Neutrophil (primary cell): ENCODE data around the gene SLC10A7.

Experiments
- H3K27ac ChIP-seq: fragments of 200-600 bp; sonication (generic); 2 replicates; pipeline ENCODE4 v1.5.1; 2016; ENCODE audit warnings: mild to moderate bottlenecking, moderate library complexity
- H3K27me3 ChIP-seq: fragments of 200-600 bp; sonication (generic); 2 replicates; pipeline ENCODE4 v1.6.0; 2016; ENCODE audit warnings: mild to moderate bottlenecking
- H3K36me3 ChIP-seq: fragments of 200-600 bp; sonication (generic); 2 replicates; pipeline ENCODE4 v1.5.1; 2017
- H3K4me1 ChIP-seq, 2 experiments: fragments of 200-600 bp in 1 of 2; sonication (generic) in 1 of 2; 1 replicate in 1 of 2; 2 replicates in 1 of 2; pipeline versions ENCODE4 v1.5.1 to v1.6.1; 2013 to 2016; ENCODE audit warnings: low read depth in 1 of 2, low read length in 1 of 2, mild to moderate bottlenecking in 1 of 2, moderate library complexity in 1 of 2; ENCODE audit not compliant: control insufficient read depth in 1 of 2, insufficient read depth in 1 of 2
- H3K4me3 ChIP-seq, 2 experiments: fragments of 200-600 bp in 1 of 2; sonication (generic) in 1 of 2; 1 replicate in 1 of 2; 2 replicates in 1 of 2; pipeline ENCODE4 v1.5.1; 2013 to 2016; ENCODE audit warnings: low read depth in 1 of 2, low read length in 1 of 2, mild to moderate bottlenecking in 1 of 2, moderate library complexity in 1 of 2
- H3K9me3 ChIP-seq: fragments of 200-600 bp; sonication (generic); 2 replicates; pipeline ENCODE4 v1.5.1; 2016
- TF ChIP-seq, protein P1 (sequence below): fragments of 200-600 bp; sonication (generic); IDR thresholded peaks from 2 replicates; pipeline ENCODE4 v1.5.1; 2016; ENCODE audit warnings: antibody characterized with exemption

SLC10A7 gene

GRCh38 chr4:146245246-146245645, 276.5 kb downstream of the SLC10A7 start:
- no peak overlapping the region for H3K4me3 ChIP-seq
- H3K27me3 ChIP-seq = peaks cover 15% of the 10 kb centered on the region
- H3K27ac ChIP-seq = no peak overlapping the region
- no peaks in the 10 kb centered on the region for H3K9me3 ChIP-seq
- TF ChIP-seq, protein P1, sequence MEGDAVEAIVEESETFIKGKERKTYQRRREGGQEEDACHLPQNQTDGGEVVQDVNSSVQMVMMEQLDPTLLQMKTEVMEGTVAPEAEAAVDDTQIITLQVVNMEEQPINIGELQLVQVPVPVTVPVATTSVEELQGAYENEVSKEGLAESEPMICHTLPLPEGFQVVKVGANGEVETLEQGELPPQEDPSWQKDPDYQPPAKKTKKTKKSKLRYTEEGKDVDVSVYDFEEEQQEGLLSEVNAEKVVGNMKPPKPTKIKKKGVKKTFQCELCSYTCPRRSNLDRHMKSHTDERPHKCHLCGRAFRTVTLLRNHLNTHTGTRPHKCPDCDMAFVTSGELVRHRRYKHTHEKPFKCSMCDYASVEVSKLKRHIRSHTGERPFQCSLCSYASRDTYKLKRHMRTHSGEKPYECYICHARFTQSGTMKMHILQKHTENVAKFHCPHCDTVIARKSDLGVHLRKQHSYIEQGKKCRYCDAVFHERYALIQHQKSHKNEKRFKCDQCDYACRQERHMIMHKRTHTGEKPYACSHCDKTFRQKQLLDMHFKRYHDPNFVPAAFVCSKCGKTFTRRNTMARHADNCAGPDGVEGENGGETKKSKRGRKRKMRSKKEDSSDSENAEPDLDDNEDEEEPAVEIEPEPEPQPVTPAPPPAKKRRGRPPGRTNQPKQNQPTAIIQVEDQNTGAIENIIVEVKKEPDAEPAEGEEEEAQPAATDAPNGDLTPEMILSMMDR = no peak
- no peaks in the 10 kb centered on the region for H3K36me3 ChIP-seq
- H3K4me1 ChIP-seq = no peaks in the 10 kb centered on the region

- Histone ChIP-seq H3K36me3 (no peaks in the 10 kb centered on the region), H3K27me3 (peaks cover 15% of the 10 kb centered on the region), H3K9me3 (no peaks in the 10 kb centered on the region), H3K27ac (no peak overlapping the region), H3K4me1 (no peaks in the 10 kb centered on the region), H3K4me3 (no peak overlapping the region)
- TF ChIP-seq, protein P1 = no peak
These were observed 277.2 kb downstream of the SLC10A7 start for GRCh38 chr4:146244496-146244895.

DNA sequence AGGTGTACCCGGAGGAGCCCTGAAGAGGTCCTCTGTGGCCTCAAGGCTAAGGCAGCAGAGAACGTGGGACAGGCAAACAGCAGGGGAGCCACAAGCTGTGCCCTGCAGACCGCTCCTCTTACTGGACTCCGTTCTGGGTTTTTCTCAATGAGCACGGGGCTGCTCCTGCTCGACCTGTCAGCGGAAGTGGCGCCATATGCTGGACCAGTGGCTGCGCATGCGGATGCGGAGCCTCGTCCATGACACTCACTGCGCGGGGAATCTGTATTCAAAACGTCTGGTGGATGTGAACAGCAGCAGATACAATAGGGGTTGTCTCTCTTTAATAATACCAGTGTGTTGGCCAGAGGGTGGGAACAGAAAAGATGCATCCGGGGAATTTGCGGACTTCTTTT, 277.9 kb downstream of the SLC10A7 start:
- H3K27ac ChIP-seq = no peak overlapping the region
- H3K9me3 ChIP-seq = no peaks in the 10 kb centered on the region
- peaks cover 15% of the 10 kb centered on the region for H3K27me3 ChIP-seq
- no peak overlapping the region for H3K4me3 ChIP-seq
- TF ChIP-seq, protein P1 = no peak
- H3K4me1 ChIP-seq = no peaks in the 10 kb centered on the region
- H3K36me3 ChIP-seq = no peaks in the 10 kb centered on the region

DNA sequence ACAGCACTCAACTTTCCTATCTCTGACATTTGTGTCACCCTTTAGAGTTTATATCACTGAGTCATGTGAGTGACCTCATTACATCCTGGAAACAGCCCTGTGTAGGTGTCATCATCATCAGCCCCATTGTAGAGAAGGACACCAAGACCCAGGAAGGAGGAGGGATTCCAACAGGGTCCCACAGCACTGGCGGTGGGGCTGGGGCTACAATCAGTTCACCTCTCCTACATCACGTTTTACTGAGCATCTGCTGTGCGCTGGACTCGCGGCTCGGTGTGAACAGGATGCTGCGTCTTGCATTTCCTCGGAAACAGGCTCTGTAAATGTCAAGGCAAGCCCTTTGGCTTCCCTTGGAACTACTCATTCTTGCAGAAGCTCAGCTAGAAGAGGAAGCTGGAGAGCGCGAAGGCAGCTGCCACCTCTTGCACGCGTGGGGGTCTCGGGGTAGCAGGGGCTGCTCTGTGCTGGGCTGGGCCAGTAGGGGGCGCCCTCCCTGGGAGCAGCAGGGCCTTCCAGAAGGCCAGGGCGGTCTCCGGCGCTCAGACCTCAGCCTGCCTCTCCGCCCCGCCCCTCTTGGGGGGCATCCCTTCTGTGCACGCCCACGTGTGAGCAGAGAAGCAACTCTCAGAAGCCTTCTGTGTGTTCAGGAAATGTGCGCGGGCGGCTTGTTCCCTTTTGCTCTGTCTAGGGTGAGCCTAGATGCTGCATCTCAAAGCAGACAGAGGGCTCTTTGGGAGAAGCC, 278.4 kb downstream of the SLC10A7 start:
- Histone ChIP-seq H3K36me3 (no peaks in the 10 kb centered on the region), H3K27ac (no peak overlapping the region), H3K9me3 (no peaks in the 10 kb centered on the region), H3K4me3 (no peak overlapping the region), H3K27me3 (peaks cover 15% of the 10 kb centered on the region), H3K4me1 (no peaks in the 10 kb centered on the region)
- TF ChIP-seq, protein P1 = no peak

DNA sequence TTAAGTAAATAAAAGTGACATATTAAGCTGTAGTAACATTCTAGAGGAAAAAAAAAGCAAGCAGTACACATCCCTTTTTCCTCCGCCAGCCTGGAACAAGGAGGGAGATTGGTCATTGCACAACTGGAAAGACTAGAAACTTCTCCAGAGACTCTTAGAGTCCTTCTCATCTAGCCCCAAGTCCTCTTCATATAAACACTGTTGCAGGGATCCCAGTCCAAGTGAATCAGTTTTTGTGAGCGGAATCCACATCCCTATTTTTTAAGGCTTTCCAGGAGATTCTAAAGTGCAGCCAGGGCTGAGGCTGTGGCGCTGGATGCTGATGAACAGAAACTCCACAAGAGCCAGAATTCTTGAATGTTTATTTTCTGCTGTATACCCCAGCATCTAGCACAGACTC, 283.6 kb downstream of the SLC10A7 start:
- Histone ChIP-seq H3K27me3 (no peaks in the 10 kb centered on the region), H3K9me3 (no peaks in the 10 kb centered on the region), H3K27ac (no peak overlapping the region), H3K4me3 (no peak overlapping the region), H3K36me3 (no peaks in the 10 kb centered on the region), H3K4me1 (peaks cover 9 to 12% of the 10 kb centered on the region in 2 experiments)
- TF ChIP-seq, protein P1 = no peak
